ENCODE data around the gene B4GAT1. TPM values are rescaled to one million over a fixed set of nuclear protein-coding genes. Genes with fewer than 3 reads are reported as not detected.
A peak's percentile ranks its signal among the peaks of the same experiment; 100 is the strongest.

The B4GAT1 gene
- total and polyA plus RNA-seq, 2 of the 13 experiments (the other 11 are each of a cell fraction or from before 2014, with no cell fraction given): 40.4 to 109 TPM

DNA sequence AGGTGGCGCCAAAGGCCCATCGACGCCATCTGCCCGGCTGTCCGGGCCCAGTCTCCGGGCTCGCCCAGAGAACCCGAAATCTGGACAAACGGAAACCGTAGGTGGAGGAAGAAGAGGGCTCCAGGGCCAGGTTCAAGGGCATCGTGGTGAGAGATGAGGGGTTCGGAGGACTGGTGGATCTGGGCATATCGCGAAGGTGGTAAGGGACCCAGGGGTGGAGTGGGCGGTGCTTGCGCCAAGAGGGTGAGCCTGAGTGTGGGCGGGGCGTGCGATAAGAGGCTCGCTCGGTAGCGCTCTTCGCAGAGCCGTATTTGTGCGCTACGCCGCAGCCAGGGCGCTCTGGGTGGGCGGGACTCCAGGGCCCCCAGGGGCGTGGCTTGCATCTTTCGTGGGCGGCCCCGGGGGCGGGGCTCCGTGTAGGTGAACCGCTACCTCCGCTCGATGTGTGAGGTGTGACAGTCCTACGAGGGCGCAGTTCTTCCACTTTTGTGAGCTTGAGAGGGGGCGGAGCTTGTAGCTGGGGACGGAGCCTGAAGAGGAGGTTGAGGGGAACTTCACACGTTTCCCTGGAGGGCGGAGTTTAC, 35.4 kb downstream of the B4GAT1 start:
- FAIRE-seq: no peak
- H3K79me2 ChIP-seq (ENCODE audit: insufficient read depth, low read length): no peaks in the 10 kb centered on the region
- H3K27ac ChIP-seq (ENCODE audit: extremely low read length, insufficient read depth, low read length): peak overlapping the region; percentile 97
- CTCF ChIA-PET (ENCODE audit: low intra/inter-chr PET ratio, low total read pairs): interaction anchor here (1.2 to 4.2 kb wide), 7 partner anchors 10 to 77 kb away, joined by 3 to 68 read pairs (median 4); partner anchors contain the start of gene RIN1
- H3K4me2 ChIP-seq (ENCODE audit: low read depth, low read length): peak overlapping the region; percentile 97
- H3K9me3 ChIP-seq (ENCODE audit: low read length): no peaks in the 10 kb centered on the region
- peaks cover 42% of the 10 kb centered on the region for H3K4me1 ChIP-seq (ENCODE audit: insufficient read depth, low read length)
- 0% methylated on average over 10 of the region's 44 CpGs for WGBS (ENCODE audit: low lambda C conversion rate)
- DNase-seq (ENCODE audit: low spot score): peak; percentile 95
- peak overlapping the region; percentile 72 for H3K9ac ChIP-seq (ENCODE audit: insufficient read depth, low read depth, low read length)
- BruUV-seq (replicated peaks): no TSS peak
- intact Hi-C loops (cut with micrococcal nuclease; ENCODE audit: unreplicated experiment) (loop anchor here (1.0 to 10.0 kb wide), 4 partner anchors 16 to 90 kb away; partner anchors contain the start of gene RIN1), in situ Hi-C loops (cut with HindIII; ENCODE audit: extremely low pct_ligation_motif_present, low pct_unique_long_range_greater_than_20kb) (no loop called here)
- ATAC-seq: peak; percentile 69
- POLR2A ChIA-PET: interaction anchor here (0.7 to 5.2 kb wide), 32 partner anchors 10 to 454 kb away, joined by 3 to 121 read pairs (median 8); partner anchors contain the start of genes B4GAT1, BANF1, CCDC85B and CFL1
- peak overlapping the region; percentile 57 to 78 (median 59); a peak in 5 of 6 replicates for H3K4me3 ChIP-seq (replicated peaks in 1 of 3; ENCODE audit: insufficient read depth in 1 of 3, low read depth in 2 of 3, low read length in 3 of 3)
- no peaks in the 10 kb centered on the region for H3K36me3 ChIP-seq (replicated peaks in 1 of 2; ENCODE audit: control insufficient read depth in 1 of 2, insufficient read depth in 2 of 2, low read length in 2 of 2)
- peaks cover 0 to 3% of the 10 kb centered on the region in 2 experiments; a peak in 1 of 5 replicates for H3K27me3 ChIP-seq (ENCODE audit: control insufficient read depth in 1 of 2, insufficient read depth in 2 of 2, low read length in 2 of 2)
- H4K20me1 ChIP-seq (ENCODE audit: insufficient read depth, low read length): no peaks in the 10 kb centered on the region
- H2AFZ ChIP-seq (ENCODE audit: low read length): peak overlapping the region; percentile 94
- TF ChIP-seq MTA1 (CRISPR knock-in tag; IDR thresholded peaks at IDR 0.05; ENCODE audit: borderline replicate concordance) (peak; percentile 50; the same call in 1 of the 2 replicates), ZNF703 (CRISPR knock-in tag; IDR thresholded peaks at IDR 0.05; ENCODE audit: borderline replicate concordance) (no peak), HOXA7 (CRISPR knock-in tag; IDR thresholded peaks at IDR 0.05) (no peak), CCAR2 (optimal IDR thresholded peaks at IDR 0.05; ENCODE audit: low read depth, low read length) (no peak), ZNF121 (CRISPR knock-in tag; IDR thresholded peaks at IDR 0.05) (peak; percentile 58; the same call in 1 of the 2 replicates), FOXP1 (IDR thresholded peaks at IDR 0.05) (no peak), FOXP1 (CRISPR knock-in tag; IDR thresholded peaks at IDR 0.05) (no peak), PTBP1 (IDR thresholded peaks at IDR 0.05; ENCODE audit: low read depth, low read length, poor library complexity, severe bottlenecking) (no peak)
- TF ChIP-seq, protein P1, sequence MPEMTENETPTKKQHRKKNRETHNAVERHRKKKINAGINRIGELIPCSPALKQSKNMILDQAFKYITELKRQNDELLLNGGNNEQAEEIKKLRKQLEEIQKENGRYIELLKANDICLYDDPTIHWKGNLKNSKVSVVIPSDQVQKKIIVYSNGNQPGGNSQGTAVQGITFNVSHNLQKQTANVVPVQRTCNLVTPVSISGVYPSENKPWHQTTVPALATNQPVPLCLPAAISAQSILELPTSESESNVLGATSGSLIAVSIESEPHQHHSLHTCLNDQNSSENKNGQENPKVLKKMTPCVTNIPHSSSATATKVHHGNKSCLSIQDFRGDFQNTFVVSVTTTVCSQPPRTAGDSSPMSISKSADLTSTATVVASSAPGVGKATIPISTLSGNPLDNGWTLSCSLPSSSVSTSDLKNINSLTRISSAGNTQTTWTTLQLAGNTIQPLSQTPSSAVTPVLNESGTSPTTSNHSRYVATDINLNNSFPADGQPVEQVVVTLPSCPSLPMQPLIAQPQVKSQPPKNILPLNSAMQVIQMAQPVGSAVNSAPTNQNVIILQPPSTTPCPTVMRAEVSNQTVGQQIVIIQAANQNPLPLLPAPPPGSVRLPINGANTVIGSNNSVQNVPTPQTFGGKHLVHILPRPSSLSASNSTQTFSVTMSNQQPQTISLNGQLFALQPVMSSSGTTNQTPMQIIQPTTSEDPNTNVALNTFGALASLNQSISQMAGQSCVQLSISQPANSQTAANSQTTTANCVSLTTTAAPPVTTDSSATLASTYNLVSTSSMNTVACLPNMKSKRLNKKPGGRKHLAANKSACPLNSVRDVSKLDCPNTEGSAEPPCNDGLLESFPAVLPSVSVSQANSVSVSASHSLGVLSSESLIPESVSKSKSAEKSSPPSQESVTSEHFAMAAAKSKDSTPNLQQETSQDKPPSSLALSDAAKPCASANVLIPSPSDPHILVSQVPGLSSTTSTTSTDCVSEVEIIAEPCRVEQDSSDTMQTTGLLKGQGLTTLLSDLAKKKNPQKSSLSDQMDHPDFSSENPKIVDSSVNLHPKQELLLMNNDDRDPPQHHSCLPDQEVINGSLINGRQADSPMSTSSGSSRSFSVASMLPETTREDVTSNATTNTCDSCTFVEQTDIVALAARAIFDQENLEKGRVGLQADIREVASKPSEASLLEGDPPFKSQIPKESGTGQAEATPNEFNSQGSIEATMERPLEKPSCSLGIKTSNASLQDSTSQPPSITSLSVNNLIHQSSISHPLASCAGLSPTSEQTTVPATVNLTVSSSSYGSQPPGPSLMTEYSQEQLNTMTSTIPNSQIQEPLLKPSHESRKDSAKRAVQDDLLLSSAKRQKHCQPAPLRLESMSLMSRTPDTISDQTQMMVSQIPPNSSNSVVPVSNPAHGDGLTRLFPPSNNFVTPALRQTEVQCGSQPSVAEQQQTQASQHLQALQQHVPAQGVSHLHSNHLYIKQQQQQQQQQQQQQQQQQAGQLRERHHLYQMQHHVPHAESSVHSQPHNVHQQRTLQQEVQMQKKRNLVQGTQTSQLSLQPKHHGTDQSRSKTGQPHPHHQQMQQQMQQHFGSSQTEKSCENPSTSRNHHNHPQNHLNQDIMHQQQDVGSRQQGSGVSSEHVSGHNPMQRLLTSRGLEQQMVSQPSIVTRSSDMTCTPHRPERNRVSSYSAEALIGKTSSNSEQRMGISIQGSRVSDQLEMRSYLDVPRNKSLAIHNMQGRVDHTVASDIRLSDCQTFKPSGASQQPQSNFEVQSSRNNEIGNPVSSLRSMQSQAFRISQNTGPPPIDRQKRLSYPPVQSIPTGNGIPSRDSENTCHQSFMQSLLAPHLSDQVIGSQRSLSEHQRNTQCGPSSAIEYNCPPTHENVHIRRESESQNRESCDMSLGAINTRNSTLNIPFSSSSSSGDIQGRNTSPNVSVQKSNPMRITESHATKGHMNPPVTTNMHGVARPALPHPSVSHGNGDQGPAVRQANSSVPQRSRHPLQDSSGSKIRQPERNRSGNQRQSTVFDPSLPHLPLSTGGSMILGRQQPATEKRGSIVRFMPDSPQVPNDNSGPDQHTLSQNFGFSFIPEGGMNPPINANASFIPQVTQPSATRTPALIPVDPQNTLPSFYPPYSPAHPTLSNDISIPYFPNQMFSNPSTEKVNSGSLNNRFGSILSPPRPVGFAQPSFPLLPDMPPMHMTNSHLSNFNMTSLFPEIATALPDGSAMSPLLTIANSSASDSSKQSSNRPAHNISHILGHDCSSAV (CRISPR knock-in tag; IDR thresholded peaks at IDR 0.05; ENCODE audit: borderline replicate concordance): no peak
- TF ChIP-seq, protein P2, sequence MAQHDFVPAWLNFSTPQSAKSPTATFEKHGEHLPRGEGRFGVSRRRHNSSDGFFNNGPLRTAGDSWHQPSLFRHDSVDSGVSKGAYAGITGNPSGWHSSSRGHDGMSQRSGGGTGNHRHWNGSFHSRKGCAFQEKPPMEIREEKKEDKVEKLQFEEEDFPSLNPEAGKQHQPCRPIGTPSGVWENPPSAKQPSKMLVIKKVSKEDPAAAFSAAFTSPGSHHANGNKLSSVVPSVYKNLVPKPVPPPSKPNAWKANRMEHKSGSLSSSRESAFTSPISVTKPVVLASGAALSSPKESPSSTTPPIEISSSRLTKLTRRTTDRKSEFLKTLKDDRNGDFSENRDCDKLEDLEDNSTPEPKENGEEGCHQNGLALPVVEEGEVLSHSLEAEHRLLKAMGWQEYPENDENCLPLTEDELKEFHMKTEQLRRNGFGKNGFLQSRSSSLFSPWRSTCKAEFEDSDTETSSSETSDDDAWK (CRISPR knock-in tag; IDR thresholded peaks at IDR 0.05): no peak
- TF ChIP-seq, protein P3, sequence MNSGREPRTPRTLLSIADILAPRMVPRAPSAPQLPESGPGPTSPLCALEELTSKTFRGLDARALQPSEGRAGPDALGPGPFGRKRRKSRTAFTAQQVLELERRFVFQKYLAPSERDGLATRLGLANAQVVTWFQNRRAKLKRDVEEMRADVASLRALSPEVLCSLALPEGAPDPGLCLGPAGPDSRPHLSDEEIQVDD (CRISPR knock-in tag; IDR thresholded peaks at IDR 0.05; ENCODE audit: borderline replicate concordance): no peak
